Measurements from ENCODE around the gene SSNA1.
"Not testable (repeated sequence)": the region's sequence is repeated elsewhere in the genome, so short reads cannot be mapped to it uniquely, and the experiment has no call there.

The SSNA1 gene

GRCh38 chr9:137233143-137233980 lies 44.9 kb downstream of the SSNA1 start:
- DNase-seq (ENCODE audit: low spot score) = no peak

- no peak for DNase-seq (ENCODE audit: low spot score)
Measured at GRCh38 chr9:137234055-137234697, 45.7 kb downstream of the SSNA1 start.

- no peak for DNase-seq (ENCODE audit: low spot score)
Measured at GRCh38 chr9:137234758-137235423, 46.4 kb downstream of the SSNA1 start.

GRCh38 chr9:137235424-137236237 lies 47.2 kb downstream of the SSNA1 start:
- no peak for DNase-seq (ENCODE audit: low spot score)

GRCh38 chr9:137236238-137236935 lies 47.9 kb downstream of the SSNA1 start:
- DNase-seq (ENCODE audit: low spot score) = peak; percentile 88

GRCh38 chr9:137236936-137237421 lies 48.5 kb downstream of the SSNA1 start:
- no peak for DNase-seq (ENCODE audit: low spot score)

- no peak for DNase-seq (ENCODE audit: low spot score)
Measured at GRCh38 chr9:137237759-137238726, 49.6 kb downstream of the SSNA1 start.

- not testable (repeated sequence) for DNase-seq (ENCODE audit: low spot score)
Measured at GRCh38 chr9:137239541-137240200, 51.2 kb downstream of the SSNA1 start.
